Natural killer cell (primary cell): ENCODE data around the gene GJA5. TPM values are rescaled to one million over a fixed set of nuclear protein-coding genes. Genes with fewer than 3 reads are reported as not detected.

ENCODE experiments used
- ATAC-seq, 3 donors: fragments of 150-1000 bp in 2 of 3; fragments of 200-7000 bp in 1 of 3; cut with Tn5 transposase; 1 replicate in 1 of 3; 2 replicates in 2 of 3; pipeline ENCODE4 v1.10.0; 2021; ENCODE audit warnings: mild to moderate bottlenecking in 2 of 3, moderate library complexity in 2 of 3
- DNase-seq, 2 donors: peaks; one replicate each; pipeline versions ENCODE4 v3.0.0 to v3.0.0-alpha.2; 2013 to 2021; ENCODE audit warnings: mixed read lengths in 1 of 2
- H3K27ac ChIP-seq: one replicate; pipeline ENCODE4 v1.5.1; 2013; ENCODE audit warnings: mild to moderate bottlenecking, low read length
- H3K27me3 ChIP-seq: one replicate; pipeline ENCODE4 v1.6.1; 2013; ENCODE audit warnings: low read length; ENCODE audit not compliant: control insufficient read depth, insufficient read depth
- H3K36me3 ChIP-seq: one replicate; pipeline ENCODE4 v1.6.1; 2013; ENCODE audit warnings: low read length; ENCODE audit not compliant: control insufficient read depth, insufficient read depth
- H3K4me1 ChIP-seq: one replicate; pipeline ENCODE4 v1.6.1; 2013; ENCODE audit warnings: low read length; ENCODE audit not compliant: control insufficient read depth, insufficient read depth
- H3K4me3 ChIP-seq: one replicate; pipeline ENCODE4 v1.5.1; 2013; ENCODE audit warnings: low read length
- H3K9me3 ChIP-seq: one replicate; pipeline ENCODE4 v1.6.1; 2013; ENCODE audit warnings: low read length; ENCODE audit not compliant: control insufficient read depth, insufficient read depth
- H3K27ac Mint-ChIP-seq, 2 donors: one replicate each; pipeline ENCODE4 v1.8.0; 2022; ENCODE audit warnings: mild to moderate bottlenecking in 2 of 2, mixed read lengths in 2 of 2, moderate library complexity in 1 of 2
- H3K27me3 Mint-ChIP-seq, 2 donors: one replicate each; pipeline ENCODE4 v1.8.0; 2022; ENCODE audit warnings: low read depth in 2 of 2, mixed read lengths in 2 of 2
- H3K36me3 Mint-ChIP-seq: one replicate; pipeline ENCODE4 v1.8.0; 2022; ENCODE audit warnings: mixed read lengths
- H3K4me1 Mint-ChIP-seq, 2 donors: one replicate each; pipeline ENCODE4 v1.8.0; 2022; ENCODE audit warnings: mixed read lengths in 2 of 2
- H3K4me3 Mint-ChIP-seq: one replicate; pipeline ENCODE4 v1.8.0; 2022; ENCODE audit warnings: mild to moderate bottlenecking, moderate library complexity, mixed read lengths
- H3K9me3 Mint-ChIP-seq, 2 donors: one replicate each; pipeline ENCODE4 v1.8.0; 2022; ENCODE audit warnings: mixed read lengths in 2 of 2
- CTCF ChIP-seq: fragments of 200-600 bp; IDR thresholded peaks from one replicate; pipeline ENCODE4 v1.8.0; 2022; ENCODE audit warnings: antibody characterized with exemption
- WGBS: methylation state at CpG from one replicate; pipeline ENCODE4 v1.1.7; 2013; ENCODE audit warnings: missing lambda C conversion rate; ENCODE audit not compliant: insufficient coverage; 5-methylcytosine and 5-hydroxymethylcytosine counted together
- intact Hi-C: fragments of 100-400 bp; cut with micrococcal nuclease; formaldehyde crosslinking; loops from one replicate; pipeline ENCODE4 v1.14.2; 2022
- total RNA-seq, 4 donors: library from RNA; stranded (reverse); fragments of 120-200 nt in 1 of 4; gene quantifications; one replicate each; pipeline versions ENCODE4 v1.2.3 to v1.2.4, GENCODE V29; 2013 to 2022

Gene GJA5
- total RNA-seq, 3 donors from 2014 or later (not counting 1 experiment from before 2014, with no cell fraction given) = not detected

GRCh38 chr1:147784941-147785340 is 24.5 kb upstream of the GJA5 start:
- Histone ChIP-seq H3K27ac (no peak overlapping the region), H3K36me3 (no peaks in the 10 kb centered on the region), H3K9me3 (no peaks in the 10 kb centered on the region), H3K4me3 (no peak overlapping the region), H3K27me3 (no peaks in the 10 kb centered on the region), H3K4me1 (no peaks in the 10 kb centered on the region)
- peaks cover 27 to 65% of the 10 kb centered on the region in 2 donors for H3K27me3 Mint-ChIP-seq
- no CpG with 5 or more reads among the region's 1 CpG for WGBS
- intact Hi-C loops = no loop called here
- no peak overlapping the region for H3K27ac Mint-ChIP-seq
- H3K9me3 Mint-ChIP-seq = no peaks in the 10 kb centered on the region
- no peak for ATAC-seq
- no peak for DNase-seq
- no peaks in the 10 kb centered on the region for H3K36me3 Mint-ChIP-seq
- no peaks in the 10 kb centered on the region for H3K4me1 Mint-ChIP-seq
- TF ChIP-seq CTCF = no peak
- H3K4me3 Mint-ChIP-seq = no peak overlapping the region

- no peak overlapping the region for H3K4me3 ChIP-seq
- no peaks in the 10 kb centered on the region for H3K27me3 ChIP-seq
- Mint-ChIP-seq H3K27me3 (peaks cover 22 to 67% of the 10 kb centered on the region in 2 donors), H3K4me1 (no peaks in the 10 kb centered on the region), H3K4me3 (no peak overlapping the region), H3K36me3 (no peaks in the 10 kb centered on the region), H3K9me3 (no peaks in the 10 kb centered on the region), H3K27ac (no peak overlapping the region)
- DNase-seq = no peak
- no peaks in the 10 kb centered on the region for H3K9me3 ChIP-seq
- TF ChIP-seq CTCF = no peak
- no peaks in the 10 kb centered on the region for H3K4me1 ChIP-seq
- no peak overlapping the region for H3K27ac ChIP-seq
- no peak for ATAC-seq
- WGBS = 61% methylated on average over 3 of the region's 3 CpGs
- intact Hi-C loops = loop anchor here (1.0 kb wide), 1 partner anchor 8 kb away; no protein-coding TSS in a partner anchor
- H3K36me3 ChIP-seq = no peaks in the 10 kb centered on the region
These were observed 20.7 kb upstream of the GJA5 start for GRCh38 chr1:147781056-147781471.

GRCh38 chr1:147777694-147778093 is 17.3 kb upstream of the GJA5 start:
- no peak for DNase-seq
- H3K9me3 Mint-ChIP-seq = no peaks in the 10 kb centered on the region
- intact Hi-C loops = no loop called here
- Histone ChIP-seq H3K9me3 (no peaks in the 10 kb centered on the region), H3K4me3 (no peak overlapping the region), H3K27me3 (no peaks in the 10 kb centered on the region), H3K36me3 (no peaks in the 10 kb centered on the region), H3K27ac (no peak overlapping the region), H3K4me1 (no peaks in the 10 kb centered on the region)
- no peaks in the 10 kb centered on the region for H3K36me3 Mint-ChIP-seq
- no peak for ATAC-seq
- 79% methylated on average over 5 of the region's 5 CpGs for WGBS
- H3K4me1 Mint-ChIP-seq = no peaks in the 10 kb centered on the region
- no peak overlapping the region for H3K4me3 Mint-ChIP-seq
- H3K27me3 Mint-ChIP-seq = peaks cover 37 to 77% of the 10 kb centered on the region in 2 donors
- TF ChIP-seq CTCF = no peak
- H3K27ac Mint-ChIP-seq = no peak overlapping the region

- H3K27ac Mint-ChIP-seq = no peak overlapping the region
These were observed 12.9 kb upstream of the GJA5 start for GRCh38 chr1:147773215-147773715.

More at GRCh38 chr1:147773215-147773715, 12.9 kb upstream of the GJA5 start:
- no peaks in the 10 kb centered on the region for H3K9me3 ChIP-seq
- Mint-ChIP-seq H3K36me3 (no peaks in the 10 kb centered on the region), H3K9me3 (no peaks in the 10 kb centered on the region), H3K4me3 (no peak overlapping the region), H3K27me3 (peaks cover 25 to 74% of the 10 kb centered on the region in 2 donors), H3K4me1 (no peaks in the 10 kb centered on the region)
- H3K4me3 ChIP-seq = no peak overlapping the region
- no peaks in the 10 kb centered on the region for H3K36me3 ChIP-seq
- no peak overlapping the region for H3K27ac ChIP-seq
- intact Hi-C loops = loop anchor here (1.0 kb wide), 1 partner anchor 8 kb away; no protein-coding TSS in a partner anchor
- WGBS = 46% methylated on average over 9 of the region's 9 CpGs
- ATAC-seq (no peak), DNase-seq (no peak)
- TF ChIP-seq CTCF = no peak
- H3K4me1 ChIP-seq = no peaks in the 10 kb centered on the region
- H3K27me3 ChIP-seq = peaks cover 3% of the 10 kb centered on the region
